GM21423 (cell line): ENCODE measurements around the gene PPP1R1B.

Experiments
- ATAC-seq: cut with Tn5 transposase; IDR thresholded peaks from one replicate; pipeline ENCODE4 v1.9.1; 2021; ENCODE audit warnings: mild to moderate bottlenecking, moderate library complexity; ENCODE audit not compliant: unreplicated experiment

Gene PPP1R1B

DNA sequence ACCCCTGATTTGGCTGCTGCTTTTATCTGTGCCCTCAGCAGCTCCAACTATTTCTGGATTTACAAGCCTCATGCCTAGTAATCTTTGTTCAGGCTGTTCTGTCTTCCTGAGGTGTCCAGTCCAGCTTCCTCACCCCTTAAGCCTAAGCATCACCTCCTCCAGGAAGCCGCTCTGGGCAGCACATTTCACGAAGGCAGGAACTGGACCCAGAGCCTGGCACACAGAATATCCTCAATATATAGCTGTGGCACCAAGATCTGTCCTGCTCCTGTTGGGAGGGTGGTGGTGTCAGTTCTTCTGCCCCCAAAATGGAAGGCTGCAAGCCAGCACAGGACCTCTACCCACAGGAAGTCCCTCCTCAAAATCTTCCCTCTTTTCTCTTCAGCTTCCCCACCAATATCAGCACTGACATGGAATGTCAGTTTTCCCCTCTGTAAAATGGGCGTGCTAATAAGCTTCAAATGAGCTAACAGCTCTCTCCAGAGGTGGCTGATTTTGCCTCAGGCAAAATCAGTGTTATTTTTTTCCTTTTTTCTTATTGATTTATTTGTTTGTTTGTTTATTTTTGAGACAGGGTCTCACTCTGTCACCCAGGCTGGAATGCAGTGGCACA, 12.1 kb upstream of the PPP1R1B start:
- ATAC-seq, result no peak

DNA sequence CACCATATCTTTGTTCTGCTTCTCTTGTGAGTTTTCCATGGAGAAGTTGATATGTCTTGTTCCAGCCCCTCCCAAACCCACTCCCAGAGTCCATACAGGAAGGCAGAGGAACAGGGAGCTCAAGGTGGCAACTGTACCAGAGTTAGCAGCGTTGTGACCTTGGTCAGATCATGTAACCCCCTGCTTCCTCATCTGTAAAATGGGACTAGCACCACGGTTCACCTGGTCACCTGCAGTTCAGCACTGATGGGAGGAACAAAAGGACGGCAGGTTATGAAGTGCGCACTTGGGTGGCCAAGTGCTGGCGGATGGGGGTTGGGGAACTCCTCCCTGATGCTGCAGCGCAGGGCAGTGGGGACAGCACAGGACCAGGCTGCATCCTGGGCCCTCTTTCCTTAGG, 11.3 kb upstream of the PPP1R1B start:
- no peak for ATAC-seq

DNA sequence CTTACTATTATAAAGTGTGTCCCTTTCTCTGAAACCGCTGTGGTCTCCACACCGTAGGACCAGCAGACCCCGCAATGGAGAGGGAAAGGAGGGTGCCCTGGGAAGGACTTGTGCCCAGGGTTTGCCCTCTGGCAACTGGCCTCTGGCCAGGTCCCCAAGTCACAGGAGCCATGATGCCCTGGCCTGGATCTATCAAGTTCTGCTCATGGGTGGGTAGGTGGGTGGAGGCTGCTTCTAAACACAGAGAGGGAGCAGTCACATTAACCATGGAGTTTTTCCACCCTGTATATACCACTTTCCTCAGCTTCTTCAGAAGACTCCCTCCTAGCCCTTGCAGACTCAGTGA, 9.7 kb upstream of the PPP1R1B start:
- no peak for ATAC-seq

DNA sequence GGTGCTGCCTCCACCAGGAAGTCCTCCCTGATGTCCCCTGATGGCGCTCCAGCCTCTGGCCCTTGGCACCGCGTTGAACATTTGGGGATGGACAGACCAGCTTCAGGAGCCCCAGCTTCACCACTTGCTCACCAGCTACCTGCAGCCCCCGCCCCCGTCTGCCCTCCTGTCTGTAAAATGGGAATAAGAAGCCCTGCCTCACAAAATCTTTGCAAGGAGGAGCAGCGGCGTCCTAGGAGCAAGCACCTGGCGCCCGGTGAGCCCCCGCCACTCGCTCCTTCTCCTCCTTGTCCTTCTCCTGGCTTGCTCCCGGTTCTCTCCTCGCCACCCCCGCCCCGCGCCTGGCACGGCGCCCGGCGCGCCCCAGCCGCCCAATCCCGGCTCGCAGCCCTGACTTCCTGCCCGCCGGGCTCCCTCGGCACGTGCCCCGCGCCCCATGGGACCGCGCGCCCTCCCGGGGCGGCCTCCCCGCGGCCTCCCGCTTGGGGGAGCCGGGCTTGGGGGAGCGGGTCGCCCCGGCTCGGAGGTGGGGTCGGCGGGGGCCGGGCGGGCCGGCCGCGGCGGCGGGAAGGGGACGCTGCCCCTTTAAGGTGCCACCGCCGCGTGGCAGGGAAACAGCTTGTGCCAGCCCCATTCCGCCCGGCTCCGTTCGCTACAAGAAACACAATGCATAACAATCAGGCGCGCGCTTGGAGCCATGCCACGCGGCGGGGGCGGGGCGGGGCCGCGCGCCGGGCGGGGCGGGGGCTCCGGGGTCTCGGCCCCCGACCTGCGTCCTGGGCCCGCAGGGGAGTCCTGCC, 9.1 kb upstream of the PPP1R1B start:
- no peak for ATAC-seq

DNA sequence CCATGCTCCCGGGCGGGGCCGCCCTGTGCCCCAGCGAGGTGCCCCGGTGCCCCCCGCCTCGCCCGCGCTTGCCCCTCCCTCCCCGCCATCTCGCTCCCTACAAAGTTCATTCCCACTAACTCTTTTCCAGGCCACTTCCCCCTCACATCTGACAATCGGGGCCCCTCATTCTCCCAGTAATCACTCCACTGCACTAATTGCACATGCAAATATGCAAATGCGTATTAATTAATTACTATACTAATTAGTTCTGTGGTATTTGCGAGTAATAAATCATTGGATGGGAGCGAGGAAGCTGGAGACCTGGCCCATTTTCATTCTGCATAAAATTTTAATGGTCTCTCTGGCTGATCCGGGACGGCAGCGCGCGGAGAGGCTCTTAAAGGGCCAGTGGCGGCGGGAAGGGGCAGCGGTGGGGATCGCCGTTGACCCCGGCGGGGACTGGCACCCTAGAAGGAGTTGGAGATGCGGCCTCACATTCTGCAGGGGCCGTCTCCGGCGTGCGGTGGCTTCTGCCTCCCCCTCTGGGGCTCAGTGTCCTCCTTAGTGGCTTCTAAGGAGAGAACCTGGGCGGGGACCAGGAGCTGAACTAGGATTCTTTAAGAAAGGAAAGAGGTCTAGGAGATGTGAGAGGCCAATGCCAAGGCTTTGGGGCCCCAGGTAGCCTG, 8.4 kb upstream of the PPP1R1B start:
- ATAC-seq, result no peak

DNA sequence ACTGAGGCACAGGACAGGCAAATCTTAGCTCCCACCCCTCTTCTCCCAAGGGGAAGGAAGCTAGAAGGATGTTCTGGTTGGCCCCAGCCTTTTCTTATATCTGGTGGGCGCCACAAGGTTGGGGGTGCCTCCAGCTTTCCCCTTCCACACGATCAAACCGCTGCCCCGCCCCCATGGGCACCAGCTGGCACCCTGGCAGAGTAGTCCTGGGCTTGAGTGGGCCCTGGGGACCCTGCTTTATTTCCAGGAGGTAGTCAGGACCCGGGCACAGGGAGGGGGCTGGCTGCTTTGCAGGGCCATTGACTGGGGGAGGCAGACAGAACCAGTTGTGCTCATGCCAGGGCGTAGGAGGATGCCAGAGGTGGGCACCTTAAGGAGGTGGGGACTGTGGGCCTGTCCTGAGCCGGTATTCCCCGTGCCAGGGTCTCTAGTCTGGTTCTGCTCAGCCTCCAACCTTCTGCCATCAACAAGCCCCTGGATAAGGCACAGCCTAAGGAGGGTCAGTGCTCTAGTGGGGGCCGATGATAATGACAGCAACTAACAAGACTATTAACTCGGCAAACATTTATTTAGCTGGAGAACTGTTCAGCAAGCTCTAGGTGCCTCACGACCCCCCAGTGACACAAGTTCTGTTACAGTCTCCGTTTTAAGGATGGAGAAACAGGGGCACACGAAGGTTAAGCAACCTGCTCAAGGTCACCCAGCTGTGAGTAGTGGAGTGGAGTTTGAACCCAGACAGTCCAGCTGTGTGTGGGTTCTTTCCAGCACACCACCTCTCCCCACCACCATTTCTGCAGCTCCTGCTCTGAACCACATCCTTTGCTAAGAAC, 7.6 kb upstream of the PPP1R1B start:
- ATAC-seq, result no peak

DNA sequence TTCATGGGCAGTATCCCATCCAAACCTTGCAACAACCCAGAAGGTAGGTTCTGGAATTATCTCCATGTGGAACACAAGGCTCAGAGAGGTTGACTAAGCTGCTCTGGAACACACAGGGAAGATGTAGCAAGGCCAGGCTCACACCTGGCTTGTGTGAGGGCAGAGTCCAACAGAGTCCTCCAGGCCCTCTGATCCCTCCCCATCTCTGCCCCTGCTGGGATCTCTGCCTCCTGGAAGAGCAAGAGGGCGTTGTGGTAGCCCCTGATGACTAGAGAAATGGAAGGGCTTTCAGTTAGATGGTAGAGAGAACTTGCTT, 7.0 kb upstream of the PPP1R1B start:
- no peak for ATAC-seq

DNA sequence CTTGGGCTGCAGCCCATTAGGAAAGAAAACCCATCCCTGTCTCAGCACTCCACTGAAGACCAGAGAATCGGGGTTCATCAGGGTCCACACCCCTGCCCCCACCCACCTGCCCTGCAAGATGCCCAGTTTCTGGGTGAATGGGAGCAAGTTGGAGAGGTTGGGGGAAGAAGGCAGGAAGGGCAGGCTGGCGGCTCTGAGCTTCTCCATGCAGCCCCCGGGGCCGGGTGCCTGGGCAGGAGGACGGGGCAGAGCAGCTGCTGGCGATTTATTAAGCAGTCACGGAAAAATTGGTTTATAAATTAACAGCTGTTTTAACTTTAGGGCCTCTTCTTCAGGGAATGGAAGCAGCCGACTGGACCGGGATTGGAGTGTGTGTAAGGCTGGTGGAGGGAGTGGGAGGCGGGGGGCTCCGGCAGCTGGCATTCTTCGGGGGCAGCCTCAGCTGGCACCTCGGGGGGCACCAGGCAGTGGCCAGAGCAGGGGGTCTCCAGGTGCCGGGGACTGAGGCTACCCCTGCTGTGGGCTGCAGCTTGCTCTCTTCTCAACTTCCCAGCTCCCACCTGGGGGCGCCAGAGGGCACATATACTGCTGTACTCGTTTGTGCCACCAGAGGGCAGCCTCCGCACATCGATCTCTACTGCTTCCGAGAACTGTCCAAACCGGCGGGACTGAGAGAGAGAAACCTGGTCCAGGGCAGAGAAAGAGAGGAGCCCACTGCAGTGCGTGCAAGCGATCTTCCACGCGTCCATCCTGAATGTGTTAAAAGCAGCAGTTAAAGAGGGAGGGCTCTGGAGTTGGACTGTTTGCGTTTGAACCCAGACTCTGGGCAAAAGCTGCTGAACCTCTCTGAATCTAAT, 5.0 kb upstream of the PPP1R1B start:
- peak; percentile 60 for ATAC-seq

DNA sequence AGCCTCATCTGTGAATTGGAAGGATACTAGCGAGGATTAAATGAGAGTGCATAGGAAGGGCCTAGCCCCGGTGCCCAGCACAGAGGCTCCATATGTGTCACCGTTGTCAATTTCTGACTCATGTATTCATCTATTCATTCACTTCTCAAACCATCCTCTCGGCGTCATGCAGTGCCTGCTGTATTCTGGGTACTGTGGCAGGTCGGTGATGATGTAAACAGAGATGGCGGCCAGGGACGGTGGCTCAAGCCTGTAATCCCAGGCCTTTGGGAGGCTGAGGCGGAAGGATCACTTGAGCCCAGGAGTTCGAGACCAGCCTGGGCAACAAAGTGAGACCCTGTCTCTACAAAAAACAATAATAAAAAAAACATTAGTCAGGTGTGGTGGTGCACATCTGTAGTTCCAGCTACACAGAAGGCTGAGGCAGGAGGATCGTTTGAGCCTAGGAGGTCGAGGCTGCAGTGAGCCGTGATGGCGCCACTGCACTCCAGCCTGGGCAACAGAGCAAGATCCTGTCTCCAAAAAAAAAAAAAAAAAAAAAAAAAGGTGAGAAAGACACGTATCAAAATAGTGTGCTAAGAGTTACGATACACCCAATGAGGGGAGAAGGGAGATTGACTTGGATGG, 4.3 kb upstream of the PPP1R1B start:
- ATAC-seq, result no peak

DNA sequence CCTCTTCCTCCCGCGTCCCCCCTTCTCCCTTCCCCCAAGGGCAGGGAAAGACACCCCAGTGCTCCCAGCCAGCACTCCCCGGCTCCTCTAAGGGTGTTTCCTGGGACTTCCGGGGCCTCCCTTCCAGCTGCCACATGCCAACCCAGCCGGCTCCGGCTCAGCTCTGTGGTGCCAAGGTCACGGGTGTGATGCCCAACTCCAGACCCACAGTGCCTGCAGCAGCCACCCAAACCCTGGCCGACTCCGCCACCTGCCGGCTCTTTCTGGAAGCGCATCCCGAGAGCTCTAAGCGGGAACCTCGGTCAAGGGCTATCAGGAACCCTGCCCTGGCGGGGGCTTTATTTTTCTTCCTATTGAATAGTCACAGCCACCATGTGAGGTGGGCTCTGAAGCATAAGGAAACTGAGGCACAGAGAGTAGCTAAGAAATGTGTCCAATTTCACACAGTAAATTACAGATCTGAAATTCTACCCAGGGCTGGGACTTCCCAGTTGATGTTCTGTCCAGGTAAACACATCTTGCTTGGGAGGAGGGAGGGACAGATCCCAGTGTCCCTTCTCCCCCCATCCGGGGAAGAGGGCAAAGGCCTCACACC, 3.3 kb upstream of the PPP1R1B start:
- no peak for ATAC-seq

DNA sequence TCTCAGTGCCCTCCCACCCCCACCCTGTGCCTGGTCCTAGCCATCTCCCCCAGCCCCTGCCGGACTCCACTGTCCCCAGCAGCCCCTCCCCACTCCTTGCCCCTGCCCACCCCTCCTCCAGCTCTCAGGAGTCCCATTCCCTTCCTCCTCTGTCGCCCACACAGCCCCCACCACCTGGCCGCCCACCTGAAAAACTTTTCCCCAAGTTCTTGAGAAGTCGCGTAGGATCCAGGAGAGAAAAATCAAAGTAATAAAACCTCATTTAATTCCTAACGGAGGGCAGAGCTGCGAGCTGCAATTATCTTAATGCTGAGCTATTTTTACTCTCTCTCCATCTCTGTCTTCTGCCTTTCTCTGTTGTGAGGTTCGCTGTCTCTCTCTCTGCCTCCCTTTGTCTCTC, 2.4 kb upstream of the PPP1R1B start:
- ATAC-seq, result no peak

DNA sequence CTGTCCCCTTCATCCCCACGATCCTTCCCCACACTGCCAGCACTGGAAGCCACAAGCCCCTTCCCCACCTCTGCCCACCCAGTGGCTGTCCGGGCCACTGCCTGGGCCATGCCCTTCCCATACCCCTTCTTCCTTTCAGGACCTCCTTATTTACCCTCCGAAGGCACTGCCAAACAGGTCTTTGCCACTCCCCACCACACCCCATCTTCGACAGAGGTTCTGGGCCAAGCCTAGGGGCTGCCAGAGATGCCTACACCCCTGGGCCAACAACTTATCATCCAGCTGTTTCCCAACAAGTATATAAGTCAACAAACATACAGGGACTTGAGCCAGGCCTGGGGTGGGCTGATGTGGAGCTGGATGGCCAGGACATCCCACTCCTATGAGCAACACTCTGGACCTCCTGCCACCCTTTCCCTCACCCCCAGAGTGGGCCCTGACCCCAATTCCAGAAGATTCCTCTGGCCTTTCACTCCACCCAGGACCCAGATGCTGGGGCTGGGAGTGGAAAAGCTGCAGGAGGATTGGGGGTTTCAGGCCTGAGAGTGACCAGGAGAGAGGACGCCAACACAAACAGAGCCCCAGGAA, 1.5 kb upstream of the PPP1R1B start:
- no peak for ATAC-seq

DNA sequence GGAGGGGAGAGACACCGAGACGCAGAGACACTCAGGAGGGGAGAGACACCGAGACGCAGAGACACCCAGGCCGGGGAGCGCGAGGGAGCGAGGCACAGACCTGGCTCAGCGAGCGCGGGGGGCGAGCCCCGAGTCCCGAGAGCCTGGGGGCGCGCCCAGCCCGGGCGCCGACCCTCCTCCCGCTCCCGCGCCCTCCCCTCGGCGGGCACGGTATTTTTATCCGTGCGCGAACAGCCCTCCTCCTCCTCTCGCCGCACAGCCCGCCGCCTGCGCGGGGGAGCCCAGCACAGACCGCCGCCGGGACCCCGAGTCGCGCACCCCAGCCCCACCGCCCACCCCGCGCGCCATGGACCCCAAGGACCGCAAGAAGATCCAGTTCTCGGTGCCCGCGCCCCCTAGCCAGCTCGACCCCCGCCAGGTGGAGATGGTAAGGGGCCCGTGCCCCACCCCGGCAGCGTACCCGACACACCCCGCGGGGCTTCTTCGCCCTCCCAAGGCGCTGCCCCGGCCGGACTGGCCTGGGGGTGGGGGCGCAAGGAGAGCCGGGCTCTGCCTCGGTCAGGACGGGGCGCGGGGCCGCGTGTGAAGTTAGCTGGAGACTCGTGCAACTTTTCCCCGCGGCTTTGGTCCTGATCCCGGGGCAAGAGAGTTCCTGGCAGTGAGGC, 427 bp downstream of the PPP1R1B start:
- no peak for ATAC-seq

DNA sequence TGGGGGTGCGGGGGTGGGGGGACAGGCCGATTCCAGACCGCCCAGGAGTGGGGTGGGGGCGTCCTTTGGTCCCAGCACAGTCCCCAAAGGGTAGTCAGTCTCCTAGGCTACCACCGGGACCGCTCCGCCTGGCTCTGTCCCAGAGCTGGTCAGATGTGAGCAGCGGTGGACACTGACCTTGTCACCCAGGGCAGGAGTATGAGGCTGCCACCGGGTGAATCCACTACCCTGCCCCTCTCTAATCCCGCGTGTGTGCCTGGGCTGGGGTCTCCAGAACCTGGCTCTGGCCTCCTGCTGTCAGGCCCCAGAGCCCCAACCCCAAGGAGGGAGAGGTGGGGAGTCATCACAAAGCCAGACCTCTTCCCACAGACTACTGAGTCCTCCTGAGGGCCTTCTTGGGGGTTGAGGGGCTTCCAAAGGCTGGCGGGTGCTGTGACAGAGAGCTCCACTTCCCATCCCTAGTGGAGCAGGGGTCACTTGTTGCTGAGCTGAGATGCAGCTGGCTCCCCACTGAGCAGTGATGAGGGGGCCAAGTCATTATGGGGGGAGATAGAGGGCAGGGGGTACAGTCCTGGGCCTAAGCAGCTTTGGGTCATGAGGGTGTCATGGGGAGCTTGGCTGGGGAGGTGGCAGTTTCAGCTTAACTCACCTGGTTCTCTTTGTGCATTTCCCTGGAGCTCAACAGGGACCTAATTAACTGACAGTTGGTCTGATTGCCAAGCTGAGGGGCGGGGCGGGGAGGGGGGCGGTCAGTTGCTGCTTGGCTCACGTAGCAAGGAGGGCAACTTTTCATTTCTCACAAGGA, 1.2 kb downstream of the PPP1R1B start:
- no peak for ATAC-seq

DNA sequence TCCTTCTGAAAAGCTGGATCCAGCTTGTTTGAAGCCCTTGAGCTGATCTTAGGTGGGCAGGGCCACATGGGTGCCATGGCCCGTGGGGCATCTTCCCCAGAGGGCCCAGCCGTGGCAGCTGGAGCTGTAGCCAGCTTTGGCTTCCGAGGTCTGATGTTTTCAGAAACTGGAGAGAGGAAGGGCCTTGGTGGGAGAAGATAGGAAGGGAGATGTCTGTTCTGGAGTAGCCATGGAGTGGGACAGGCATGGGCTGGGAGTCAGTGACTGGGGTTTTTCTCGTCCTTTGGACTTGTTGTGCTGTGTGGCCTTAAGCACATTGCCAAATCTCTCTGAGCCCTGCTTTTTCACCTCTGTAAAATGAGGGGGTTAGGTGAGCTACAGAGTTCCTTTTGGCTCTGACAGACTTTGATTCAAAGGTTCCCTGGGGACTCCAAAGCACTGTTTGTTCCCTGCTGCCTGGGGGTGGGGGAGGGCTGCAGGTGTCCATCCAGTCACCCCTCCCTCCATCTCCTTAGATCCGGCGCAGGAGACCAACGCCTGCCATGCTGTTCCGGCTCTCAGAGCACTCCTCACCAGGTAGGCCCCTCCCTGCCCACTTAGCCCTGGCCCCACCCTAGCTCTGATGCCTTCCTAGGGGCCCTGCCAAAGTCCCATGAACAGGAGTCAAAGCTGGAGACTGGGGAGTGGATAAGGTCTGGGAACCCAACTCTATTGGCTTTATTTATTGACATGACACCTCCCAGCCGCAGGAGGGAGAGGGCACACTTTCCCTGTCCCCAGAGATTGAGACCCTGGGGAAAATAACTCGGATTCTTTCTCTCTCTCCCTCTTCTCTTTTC, 2.1 kb downstream of the PPP1R1B start:
- ATAC-seq, result no peak

DNA sequence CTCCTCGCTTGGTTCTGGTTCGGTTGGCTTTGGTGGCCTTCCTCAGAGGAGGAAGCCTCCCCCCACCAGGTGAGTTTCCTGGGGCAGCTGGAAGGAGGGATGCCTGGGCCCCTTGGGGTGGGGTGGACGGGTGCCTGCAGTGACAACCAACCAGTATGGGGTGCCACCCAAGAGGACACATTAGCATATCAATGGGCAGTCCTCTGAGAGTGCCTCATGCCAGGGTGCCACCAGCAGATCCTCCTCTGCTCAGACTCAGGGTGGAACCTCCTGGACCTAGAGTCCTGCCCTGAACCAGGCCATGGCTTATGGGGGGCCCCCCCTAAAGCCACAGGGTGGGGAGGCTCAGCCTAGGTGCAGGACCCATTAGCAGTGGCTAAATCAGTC, 2.7 kb downstream of the PPP1R1B start:
- no peak for ATAC-seq

DNA sequence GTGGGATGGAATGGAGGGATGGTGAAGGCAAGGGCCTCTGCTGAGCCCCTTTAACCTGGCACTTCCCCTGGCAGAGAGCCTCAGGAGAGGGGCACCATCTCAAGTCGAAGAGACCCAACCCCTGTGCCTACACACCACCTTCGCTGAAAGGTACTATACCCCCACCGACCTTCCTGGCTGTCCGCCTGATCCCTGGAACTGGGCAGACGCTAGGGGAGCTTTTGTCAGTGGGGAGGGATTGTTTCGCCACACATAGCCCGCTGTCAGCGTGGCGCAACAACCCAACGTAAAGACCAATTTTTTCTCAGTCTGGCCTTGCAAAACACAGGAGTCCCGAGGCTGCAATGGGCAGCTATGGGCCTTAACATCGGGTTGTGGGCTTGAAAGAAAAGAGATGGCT, 3.1 kb downstream of the PPP1R1B start:
- ATAC-seq, result no peak
